Superior temporal gyrus (tissue), 1 donor: ENCODE measurements around the gene SPATA7.

Source experiments
- DNase-seq: peaks from one replicate; pipeline ENCODE4 v3.0.0-alpha.2; 2016; ENCODE audit errors: extremely low spot score

The SPATA7 gene

GRCh38 chr14:88481794-88482193 lies 96.3 kb downstream of the SPATA7 start:
- no peak for DNase-seq

GRCh38 chr14:88482524-88482923 lies 97.1 kb downstream of the SPATA7 start:
- DNase-seq = no peak
